K562 (cell line): ENCODE results near the gene TBC1D17. TPM values are rescaled to one million over a fixed set of nuclear protein-coding genes. Genes with fewer than 3 reads are reported as not detected.

Source experiments
- ATAC-seq: fragments of 200-7000 bp; cut with Tn5 transposase; 3 replicates; pipeline ENCODE4 v1.9.1; 2020; ENCODE audit warnings: moderate library complexity
- BruUV-seq: library from RNA; stranded (reverse); fragments of 400-500 nt; replicated peaks from 2 replicates; lab custom pipeline; 2021; lab: Mats Ljungman, UMichigan
- CTCF ChIA-PET: fragments of 300-600 bp; formaldehyde crosslinking; extraction: SDS; loops from one replicate; lab custom pipeline; 2021; ENCODE audit warnings: low intra/inter-chr PET ratio; lab: Yijun Ruan, JAX
- POLR2A ChIA-PET: fragments of 300-600, 350-650 bp; sonication (Branson Sonifier 250); formaldehyde crosslinking; extraction: SDS; loops from one replicate; lab custom pipeline; 2021; ENCODE audit warnings: antibody characterized with exemption, inconsistent platforms; lab: Yijun Ruan, JAX
- DNase-seq, 4 experiments: peaks; one replicate each; pipeline versions ENCODE4 v3.0.0 to v3.0.0-alpha.2; 2011 to 2018; ENCODE audit warnings: low spot score in 3 of 4, mixed read lengths in 3 of 4; ENCODE audit errors: extremely low read depth in 1 of 4
- FAIRE-seq: peaks from 2 replicates; lab custom pipeline; 2011; peaks lifted over from hg19 to GRCh38; lab: Jason Lieb, UNC
- H2AFZ ChIP-seq: 2 replicates; pipeline ENCODE4 v1.6.0; 2011; ENCODE audit warnings: low read depth, low read length, control low read depth, inconsistent platforms
- H3K27ac ChIP-seq: fragments of 200-600 bp; 3 replicates; pipeline ENCODE4 v1.8.0; 2011; ENCODE audit warnings: low read depth, mild to moderate bottlenecking, control low read depth, inconsistent platforms, low read length, moderate library complexity, mixed read lengths; ENCODE audit errors: extremely low read depth
- H3K27me3 ChIP-seq, 2 experiments: fragments of 300-600 bp in 1 of 2; 2 replicates in 1 of 2; 3 replicates in 1 of 2; pipeline versions ENCODE4 v1.6.0 to v1.8.0; 2011; ENCODE audit warnings: inconsistent platforms in 2 of 2, low read length in 2 of 2, mild to moderate bottlenecking in 1 of 2, mixed read lengths in 1 of 2, moderate library complexity in 1 of 2; ENCODE audit not compliant: control insufficient read depth in 2 of 2, insufficient read depth in 2 of 2
- H3K36me3 ChIP-seq: fragments of 300-600 bp; 3 replicates; pipeline ENCODE4 v1.8.0; 2011; ENCODE audit warnings: mild to moderate bottlenecking, low read length, inconsistent platforms; ENCODE audit not compliant: control insufficient read depth, insufficient read depth
- H3K4me1 ChIP-seq, 2 experiments: fragments of 200-600 bp in 1 of 2; replicated peaks in 1 of 2; 2 replicates in 1 of 2; 3 replicates in 1 of 2; pipeline versions ENCODE4 v1.5.1 to v1.8.0; 2011; ENCODE audit warnings: inconsistent platforms in 2 of 2, low read length in 2 of 2, mild to moderate bottlenecking in 1 of 2, mixed read lengths in 1 of 2, moderate library complexity in 1 of 2; ENCODE audit not compliant: control insufficient read depth in 2 of 2, insufficient read depth in 2 of 2
- H3K4me2 ChIP-seq: 2 replicates; pipeline ENCODE4 v1.6.1; 2011; ENCODE audit warnings: low read length, control low read depth, inconsistent platforms, mixed read lengths; ENCODE audit not compliant: insufficient read depth
- H3K4me3 ChIP-seq: fragments of 200-600 bp; sonication (generic), shearing (Covaris generic); 2 replicates; pipeline ENCODE4 v1.5.1; 2016; ENCODE audit warnings: control low read depth, inconsistent platforms
- H3K79me2 ChIP-seq: fragments of 200-600 bp; 3 replicates; pipeline ENCODE4 v1.8.0; 2011; ENCODE audit warnings: low read length, inconsistent platforms; ENCODE audit not compliant: control insufficient read depth, insufficient read depth
- H3K9ac ChIP-seq, 2 experiments: 2 replicates each; pipeline versions ENCODE4 v1.6.0 to v1.6.1; 2011; ENCODE audit warnings: low read depth in 2 of 2, low read length in 2 of 2, control low read depth in 1 of 2, inconsistent platforms in 1 of 2, mild to moderate bottlenecking in 1 of 2, mixed read lengths in 1 of 2; ENCODE audit not compliant: insufficient read depth in 1 of 2
- H3K9me1 ChIP-seq: one replicate; pipeline ENCODE4 v1.6.0; 2011; ENCODE audit warnings: inconsistent platforms, mild to moderate bottlenecking, low read length, moderate library complexity; ENCODE audit not compliant: control insufficient read depth, insufficient read depth
- H3K9me3 ChIP-seq: replicated peaks from 2 replicates; pipeline ENCODE4 v1.5.1; 2011; ENCODE audit warnings: low read depth, low read length, inconsistent platforms; ENCODE audit not compliant: control insufficient read depth, insufficient read depth
- H4K20me1 ChIP-seq: replicated peaks from 2 replicates; pipeline ENCODE4 v1.6.1; 2011; ENCODE audit warnings: low read length, inconsistent platforms, mixed read lengths; ENCODE audit not compliant: control insufficient read depth, insufficient read depth
- BRD4 ChIP-seq: fragments of 200-600 bp; sonication (generic); IDR thresholded peaks from 2 replicates; pipeline ENCODE4 v1.6.1; 2017; ENCODE audit warnings: inconsistent platforms
- C11orf30 ChIP-seq: fragments of 450-650 bp; IDR thresholded peaks from 2 replicates; pipeline ENCODE4 v1.6.1; 2016; ENCODE audit warnings: low read depth, mild to moderate bottlenecking
- CGGBP1 ChIP-seq: fragments of 250-450 bp; sonication (Bioruptor Pico); IDR thresholded peaks from 2 replicates; pipeline ENCODE4 v1.9.0; 2021; ENCODE audit warnings: mild to moderate bottlenecking
- CSDE1 ChIP-seq, 2 experiments: fragments of 450-650 bp; IDR thresholded peaks; 2 replicates each; pipeline ENCODE4 v1.6.1; 2016; ENCODE audit warnings: mild to moderate bottlenecking in 1 of 2
- GABPB1 ChIP-seq: sonication (generic); formaldehyde crosslinking; IDR thresholded peaks from 2 replicates; pipeline ENCODE4 v1.8.0; 2022; ENCODE audit warnings: mild to moderate bottlenecking, missing genetic modification reagents
- GATA2 ChIP-seq: sonication (generic); formaldehyde crosslinking; IDR thresholded peaks from 2 replicates; pipeline ENCODE4 v1.4.0; 2020; ENCODE audit warnings: mild to moderate bottlenecking, missing genetic modification reagents
- HNRNPL ChIP-seq: fragments of 200-400 bp; formaldehyde crosslinking; IDR thresholded peaks from 2 replicates; pipeline ENCODE4 v1.6.1; 2017; ENCODE audit warnings: low read depth, mild to moderate bottlenecking, low read length
- JUN ChIP-seq, 2 experiments: sonication (generic) in 1 of 2; formaldehyde crosslinking in 1 of 2; IDR thresholded peaks; 2 replicates each; pipeline versions ENCODE4 v1.6.1 to v1.8.0; 2012 to 2022; ENCODE audit warnings: borderline replicate concordance in 2 of 2, mild to moderate bottlenecking in 2 of 2, improper control_type of control experiment in 1 of 2, low read depth in 1 of 2, low read length in 1 of 2, missing genetic modification reagents in 1 of 2
- JUND ChIP-seq, 2 experiments: IDR thresholded peaks; 2 replicates in 1 of 2; 3 replicates in 1 of 2; pipeline ENCODE4 v1.6.1; 2011; ENCODE audit warnings: borderline replicate concordance in 2 of 2, low read depth in 2 of 2, low read length in 2 of 2, improper control_type of control experiment in 1 of 2, missing biosample characterization in 1 of 2, missing genetic modification characterization in 1 of 2, missing genetic modification reagents in 1 of 2
- KLF1 ChIP-seq: fragments of 450-650 bp; IDR thresholded peaks from 2 replicates; pipeline ENCODE4 v1.6.1; 2016; ENCODE audit warnings: missing genetic modification characterization, missing compliant biosample characterization
- LCOR ChIP-seq: sonication (generic); formaldehyde crosslinking; IDR thresholded peaks from 2 replicates; pipeline ENCODE4 v1.8.0; 2022; ENCODE audit warnings: mild to moderate bottlenecking, missing genetic modification reagents
- MAFK ChIP-seq: IDR thresholded peaks from 2 replicates; pipeline ENCODE4 v1.6.1; 2011; ENCODE audit warnings: low read length, improper control_type of control experiment
- NR3C1 ChIP-seq: sonication (generic); formaldehyde crosslinking; IDR thresholded peaks from 2 replicates; pipeline ENCODE4 v1.8.1; 2022; ENCODE audit warnings: missing genetic modification reagents
- PHB ChIP-seq: fragments of 250-450 bp; sonication (Bioruptor Pico); IDR thresholded peaks from 2 replicates; pipeline ENCODE4 v1.5.0; 2021
- PTRF ChIP-seq: fragments of 450-650 bp; IDR thresholded peaks from 2 replicates; pipeline ENCODE4 v1.6.1; 2016; ENCODE audit warnings: mild to moderate bottlenecking, missing genetic modification characterization, missing compliant biosample characterization
- RBBP5 ChIP-seq: fragments of 200-600 bp; sonication (generic); IDR thresholded peaks from 2 replicates; pipeline ENCODE4 v1.6.1; 2012; ENCODE audit warnings: borderline replicate concordance, mild to moderate bottlenecking, low read length, control low read depth, inconsistent platforms; ENCODE audit not compliant: insufficient read depth, poor library complexity, severe bottlenecking
- RBM39 ChIP-seq: fragments of 200-400 bp; formaldehyde crosslinking; optimal IDR thresholded peaks from 2 replicates; pipeline ENCODE3; 2018; ENCODE audit warnings: low read depth, low read length
- SIRT6 ChIP-seq: IDR thresholded peaks from one replicate; pipeline ENCODE4 v1.6.1; 2012; ENCODE audit warnings: low read depth, mild to moderate bottlenecking, control low read depth, inconsistent platforms, low read length, moderate library complexity
- TEAD1 ChIP-seq, 2 experiments: fragments of 450-650 bp in 1 of 2; sonication (generic) in 1 of 2; formaldehyde crosslinking; IDR thresholded peaks; 2 replicates each; pipeline versions ENCODE4 v1.4.0 to v1.8.0; 2020 to 2022; ENCODE audit warnings: mild to moderate bottlenecking in 2 of 2, missing genetic modification reagents in 1 of 2
- TFAM ChIP-seq: fragments of 250-450 bp; sonication (Bioruptor Pico); conservative IDR thresholded peaks from 2 replicates; pipeline ENCODE4 v1.5.0; 2021; ENCODE audit warnings: mild to moderate bottlenecking, moderate library complexity
- ZFX ChIP-seq: sonication (generic); formaldehyde crosslinking; IDR thresholded peaks from 2 replicates; pipeline ENCODE4 v1.8.0; 2022; ENCODE audit warnings: mild to moderate bottlenecking, missing genetic modification reagents, moderate library complexity
- ZNF75A ChIP-seq: fragments of 450-650 bp; formaldehyde crosslinking; IDR thresholded peaks from 2 replicates; pipeline ENCODE4 v1.4.0; 2020; ENCODE audit warnings: mild to moderate bottlenecking
- WGBS: fragments of 100-300 bp; shearing (Covaris generic); methylation state at CpG from one replicate; pipeline ENCODE4 v1.1.6; 2016; ENCODE audit warnings: low coverage, mixed read lengths; ENCODE audit not compliant: insufficient coverage; ENCODE audit errors: missing lambda C conversion rate; 5-methylcytosine and 5-hydroxymethylcytosine counted together
- in situ Hi-C: fragments of 300-500 bp; cut with MboI; formaldehyde crosslinking; loops from 4 replicates; pipeline ENCODE4 v1.15.0; 2018; ENCODE audit warnings: inconsistent platforms, mixed read lengths
- intact Hi-C: fragments of 100-400 bp; cut with micrococcal nuclease; formaldehyde crosslinking; loops from 2 replicates; pipeline ENCODE4 v1.14.2; 2022
- polyA plus RNA-seq, 8 experiments: library from polyadenylated mRNA; depleted of rRNA in 4 of 8; stranded (reverse) in 5 of 8; unstranded in 3 of 8; fragments of >200 nt; fragmentation: Nextera tagmentation in 2 of 8; fragmentation: Illumina TruSeq in 1 of 8; extraction: Ambion mirVana in 2 of 8; extraction: Trizol in 1 of 8; gene quantifications; 2 replicates each; pipeline versions ENCODE4 v1.2.1 to v1.2.3, GENCODE V29; 2011 to 2014; ENCODE audit warnings: inconsistent platforms in 1 of 8, missing spikeins in 1 of 8
- total RNA-seq, 7 experiments: library from RNA; depleted of rRNA in 6 of 7; stranded (reverse); fragments of >200 nt in 6 of 7; fragmentation: Illumina TruSeq in 2 of 7; extraction: Trizol in 2 of 7; gene quantifications; 2 replicates each; pipeline versions ENCODE4 v1.2.1 to v1.2.3, GENCODE V29; 2011 to 2021; ENCODE audit warnings: low replicate concordance in 1 of 7

The TBC1D17 gene
- total and polyA plus RNA-seq, 9 of the 15 experiments (the other 6 are each of a cell fraction or from before 2014, with no cell fraction given) = 0.42 to 16.0 (median 3.8) TPM

GRCh38 chr19:49847731-49848696 lies 29.5 kb upstream of the TBC1D17 start:
- in situ Hi-C loops = no loop called here
- ATAC-seq (peak; percentile 15; the same call in 1 of the 3 replicates), FAIRE-seq (peak; percentile 90), DNase-seq (peak; percentile 56 to 86 (median 65))
- H4K20me1 ChIP-seq = peaks cover 11% of the 10 kb centered on the region
- no peaks in the 10 kb centered on the region for H3K27me3 ChIP-seq
- H3K9me3 ChIP-seq = 0 out of 2 replicates have a peak, but pooled peaks cover 6% of the 10 kb centered on the region
- peak overlapping the region; percentile 100 for H3K27ac ChIP-seq
- peak overlapping the region; percentile 82 for H2AFZ ChIP-seq
- BruUV-seq = no TSS peak
- H3K4me1 ChIP-seq = peaks cover 39 to 42% of the 10 kb centered on the region in 2 experiments
- 29% methylated on average over 10 of the region's 10 CpGs for WGBS
- H3K4me2 ChIP-seq = peak overlapping the region; percentile 92
- H3K9ac ChIP-seq = peak overlapping the region in 1 of 2 experiments; percentile 99; a peak in 2 of 4 replicates
- ChIA-PET CTCF (no interaction called here), POLR2A (interaction anchor here (0.6 to 1.9 kb wide), 8 partner anchors 10 to 1956 kb away, joined by 4 to 7 read pairs (median 4); partner anchors contain the start of gene MED25)
- intact Hi-C loops = no loop called here
- no peak overlapping the region for H3K4me3 ChIP-seq
- H3K79me2 ChIP-seq = peaks cover 36% of the 10 kb centered on the region
- H3K36me3 ChIP-seq = peaks cover 12% of the 10 kb centered on the region
- peaks cover 11% of the 10 kb centered on the region for H3K9me1 ChIP-seq
- TF ChIP-seq C11orf30 (no peak), GATA2 (CRISPR knock-in tag) (no peak), RBBP5 (no peak), ZFX (CRISPR knock-in tag) (no peak; the same call in 1 of the 2 replicates), PTRF (tag) (no peak), CGGBP1 (CRISPR knock-in tag) (no peak), CSDE1 (IDR thresholded peaks at IDR 0.05) (no peak), MAFK (no peak; the same call in 1 of the 2 replicates), HNRNPL (no peak), LCOR (no peak), NR3C1 (CRISPR knock-in tag) (no peak), TEAD1 (CRISPR knock-in tag; IDR thresholded peaks at IDR 0.05) (peak in 1 of 2 experiments; percentile 46; a peak in 1 of 4 replicates), SIRT6 (no peak), TFAM (CRISPR knock-in tag) (no peak), PHB (CRISPR knock-in tag) (no peak), KLF1 (tag) (no peak), ZNF75A (no peak), RBM39 (no peak), BRD4 (0 out of 2 replicates have a peak, but pooled peaks have one; percentile 40), JUN (IDR thresholded peaks at IDR 0.05; ENCODE audit: borderline replicate concordance, low read depth, low read length) (0 out of 2 replicates have a peak, but pooled peaks have one; percentile 70), JUN (CRISPR knock-in tag; IDR thresholded peaks at IDR 0.05; ENCODE audit: borderline replicate concordance) (no peak), GABPB1 (CRISPR knock-in tag) (peak; percentile 55; the same call in 1 of the 2 replicates), JUND (IDR thresholded peaks at IDR 0.05; ENCODE audit: borderline replicate concordance, low read depth, low read length) (peak; percentile 94), JUND (tag; IDR thresholded peaks at IDR 0.05; ENCODE audit: borderline replicate concordance, low read depth, low read length) (peak; percentile 93; the same call in 2 of the 3 replicates)
